HEK293 (cell line): Measurements from ENCODE around the gene TXNDC2.
"Not testable (repeated sequence)": the region's sequence is repeated elsewhere in the genome, so short reads cannot be mapped to it uniquely, and the experiment has no call there.

Experiments used
- CTCF ChIA-PET: fragments of 350-600 bp; formaldehyde crosslinking; extraction: SDS; loops from one replicate; lab custom pipeline; 2021; ENCODE audit warnings: antibody characterized with exemption; lab: Yijun Ruan, JAX
- POLR2A ChIA-PET: fragments of 300-600 bp; formaldehyde crosslinking; extraction: SDS; loops from one replicate; lab custom pipeline; 2020; ENCODE audit warnings: antibody characterized with exemption, inconsistent platforms; lab: Yijun Ruan, JAX
- H3K27ac ChIP-seq: fragments of 200-500 bp; sonication (Bioruptor generic); 2 replicates; pipeline ENCODE4 v1.5.1; 2014; ENCODE audit warnings: low read depth, low read length, control low read depth, inconsistent platforms; ENCODE audit errors: extremely low read depth
- H3K36me3 ChIP-seq, 2 experiments: fragments of 200-500 bp in 1 of 2; sonication (Bioruptor generic) in 1 of 2; 1 replicate in 1 of 2; 2 replicates in 1 of 2; pipeline ENCODE4 v1.5.1; 2014 to 2017; ENCODE audit warnings: inconsistent platforms in 2 of 2, low read length in 2 of 2; ENCODE audit not compliant: control insufficient read depth in 2 of 2, insufficient read depth in 1 of 2
- H3K4me1 ChIP-seq: fragments of 200-500 bp; sonication (Bioruptor generic); 2 replicates; pipeline ENCODE4 v1.5.1; 2014; ENCODE audit warnings: mild to moderate bottlenecking, low read length, inconsistent platforms; ENCODE audit not compliant: control insufficient read depth, insufficient read depth
- H3K4me3 ChIP-seq: 2 replicates; pipeline ENCODE4 v1.5.1; 2011; ENCODE audit warnings: low read depth, mild to moderate bottlenecking, control low read depth, low read length, moderate library complexity
- H3K9me3 ChIP-seq: fragments of 200-500 bp; sonication (Bioruptor generic); 2 replicates; pipeline ENCODE4 v1.5.1; 2014; ENCODE audit warnings: low read depth, low read length, inconsistent platforms; ENCODE audit not compliant: control insufficient read depth, insufficient read depth
- GLIS1 ChIP-seq: fragments of 450-650 bp; formaldehyde crosslinking; IDR thresholded peaks from 2 replicates; pipeline ENCODE4 v1.5.1; 2016; ENCODE audit warnings: missing biosample characterization, missing genetic modification characterization
- HOXD13 ChIP-seq: sonication (generic); formaldehyde crosslinking; IDR thresholded peaks from 2 replicates; pipeline ENCODE4 v1.8.0; 2022; ENCODE audit warnings: missing genetic modification reagents, borderline replicate concordance
- RBAK ChIP-seq: fragments of 450-650 bp; formaldehyde crosslinking; IDR thresholded peaks from 2 replicates; pipeline ENCODE4 v1.5.1; 2016; ENCODE audit warnings: missing biosample characterization, missing genetic modification characterization
- ZNF174 ChIP-seq: fragments of 450-650 bp; formaldehyde crosslinking; IDR thresholded peaks from 2 replicates; pipeline ENCODE4 v1.5.0; 2017; ENCODE audit warnings: missing biosample characterization, mild to moderate bottlenecking, missing genetic modification characterization
- ZNF302 ChIP-seq: fragments of 450-650 bp; formaldehyde crosslinking; IDR thresholded peaks from 2 replicates; pipeline ENCODE4 v1.5.1; 2016; ENCODE audit warnings: missing biosample characterization, missing genetic modification characterization, low read depth
- ZNF311 ChIP-seq: fragments of 450-650 bp; formaldehyde crosslinking; IDR thresholded peaks from 2 replicates; pipeline ENCODE4 v1.5.1; 2017; ENCODE audit warnings: missing biosample characterization, missing genetic modification characterization, borderline replicate concordance
- ZNF624 ChIP-seq: fragments of 450-650 bp; formaldehyde crosslinking; IDR thresholded peaks from 2 replicates; pipeline ENCODE4 v1.5.1; 2017; ENCODE audit warnings: missing biosample characterization, missing genetic modification characterization
- TF ChIP-seq, protein P1 (sequence below): fragments of 450-650 bp; formaldehyde crosslinking; IDR thresholded peaks from 2 replicates; pipeline ENCODE4 v1.5.1; 2016; ENCODE audit warnings: missing biosample characterization, missing genetic modification characterization
- TF ChIP-seq, protein P2 (sequence below): fragments of 450-650 bp; formaldehyde crosslinking; IDR thresholded peaks from 2 replicates; pipeline ENCODE4 v1.5.1; 2017; ENCODE audit warnings: missing biosample characterization, missing genetic modification characterization

The TXNDC2 gene

GRCh38 chr18:9897787-9898291 is 12.1 kb downstream of the TXNDC2 start:
- H3K36me3 ChIP-seq, H3K9me3 ChIP-seq, H3K4me3 ChIP-seq, POLR2A ChIA-PET, H3K4me1 ChIP-seq, H3K27ac ChIP-seq: not testable (repeated sequence)
- CTCF ChIA-PET, result interaction anchor here (0.8 to 1.3 kb wide), 2 partner anchors 10 to 11 kb away, joined by 3 read pairs; no protein-coding TSS in a partner anchor

DNA sequence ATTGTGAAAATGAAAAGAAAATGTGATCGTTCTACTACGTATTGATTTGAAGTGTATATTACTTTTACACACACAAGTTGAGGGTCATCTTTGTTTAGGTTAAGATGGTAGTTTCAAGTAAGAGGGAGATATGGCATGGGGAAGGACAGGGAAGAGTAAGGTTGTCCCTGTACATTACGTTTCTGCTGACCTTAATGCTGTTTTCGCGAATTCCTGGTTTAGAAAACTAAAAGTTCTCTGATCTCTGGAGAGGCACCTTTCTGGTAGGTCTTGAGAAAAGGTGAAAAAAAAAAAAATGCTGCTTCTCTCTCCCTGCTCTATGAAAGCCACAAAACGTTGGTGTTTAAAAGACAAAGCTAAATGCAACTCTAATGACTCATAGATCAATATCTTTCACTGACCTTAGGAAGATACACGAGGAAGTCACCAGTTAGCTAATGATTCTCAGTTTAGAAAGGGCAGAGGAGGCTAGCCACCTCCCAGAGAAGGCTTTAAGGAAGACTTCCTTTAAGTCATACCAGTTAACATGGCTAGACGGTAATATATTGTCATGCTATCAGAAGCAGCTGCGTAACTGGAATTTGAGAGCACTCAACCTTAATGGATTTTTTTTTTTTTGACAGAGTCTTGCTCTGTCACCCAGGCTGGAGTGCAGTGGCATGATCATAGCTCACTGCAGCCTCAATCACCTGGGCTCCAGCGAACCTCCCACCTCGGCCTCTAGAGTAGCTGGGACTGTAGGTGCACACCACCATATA is 13.2 kb downstream of the TXNDC2 start:
- H3K4me3 ChIP-seq, result no peak overlapping the region
- H3K27ac ChIP-seq, result no peak overlapping the region
- no peaks in the 10 kb centered on the region for H3K4me1 ChIP-seq
- TF ChIP-seq RBAK (tag by site-specific recombination), result no peak
- TF ChIP-seq ZNF174 (tag by site-specific recombination), result no peak
- no peak for TF ChIP-seq ZNF302 (tag by site-specific recombination)
- TF ChIP-seq ZNF624 (tag by site-specific recombination), result no peak
- H3K9me3 ChIP-seq, result no peaks in the 10 kb centered on the region
- ChIA-PET POLR2A (interaction anchor here (0.7 to 1.3 kb wide), 2 partner anchors 15 to 30 kb away, joined by 4 to 16 read pairs; partner anchors contain the start of gene VAPA), CTCF (interaction anchor here (0.7 to 1.3 kb wide), 5 partner anchors 9 to 1321 kb away, joined by 3 to 5 read pairs (median 3); no protein-coding TSS in a partner anchor)
- no peaks in the 10 kb centered on the region; a peak in 1 of 3 replicates for H3K36me3 ChIP-seq

- CTCF ChIA-PET, result interaction anchor here (0.7 to 1.1 kb wide), 4 partner anchors 9 to 1321 kb away, joined by 3 to 5 read pairs (median 3); no protein-coding TSS in a partner anchor
- H3K4me3 ChIP-seq, result not testable (repeated sequence)
Observed at GRCh38 chr18:9899550-9899930, 13.8 kb downstream of the TXNDC2 start.

GRCh38 chr18:9900699-9901098 is 14.9 kb downstream of the TXNDC2 start:
- H3K9me3 ChIP-seq, result no peaks in the 10 kb centered on the region
- CTCF ChIA-PET, result interaction anchor here (1.0 kb wide), 1 partner anchor 11 kb away, joined by 3 read pairs; no protein-coding TSS in a partner anchor
- TF ChIP-seq GLIS1 (tag by site-specific recombination), result no peak
- TF ChIP-seq, protein P1, sequence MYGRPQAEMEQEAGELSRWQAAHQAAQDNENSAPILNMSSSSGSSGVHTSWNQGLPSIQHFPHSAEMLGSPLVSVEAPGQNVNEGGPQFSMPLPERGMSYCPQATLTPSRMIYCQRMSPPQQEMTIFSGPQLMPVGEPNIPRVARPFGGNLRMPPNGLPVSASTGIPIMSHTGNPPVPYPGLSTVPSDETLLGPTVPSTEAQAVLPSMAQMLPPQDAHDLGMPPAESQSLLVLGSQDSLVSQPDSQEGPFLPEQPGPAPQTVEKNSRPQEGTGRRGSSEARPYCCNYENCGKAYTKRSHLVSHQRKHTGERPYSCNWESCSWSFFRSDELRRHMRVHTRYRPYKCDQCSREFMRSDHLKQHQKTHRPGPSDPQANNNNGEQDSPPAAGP (tag by site-specific recombination), result no peak
- no peak for TF ChIP-seq HOXD13 (CRISPR knock-in tag)
- TF ChIP-seq, protein P2, sequence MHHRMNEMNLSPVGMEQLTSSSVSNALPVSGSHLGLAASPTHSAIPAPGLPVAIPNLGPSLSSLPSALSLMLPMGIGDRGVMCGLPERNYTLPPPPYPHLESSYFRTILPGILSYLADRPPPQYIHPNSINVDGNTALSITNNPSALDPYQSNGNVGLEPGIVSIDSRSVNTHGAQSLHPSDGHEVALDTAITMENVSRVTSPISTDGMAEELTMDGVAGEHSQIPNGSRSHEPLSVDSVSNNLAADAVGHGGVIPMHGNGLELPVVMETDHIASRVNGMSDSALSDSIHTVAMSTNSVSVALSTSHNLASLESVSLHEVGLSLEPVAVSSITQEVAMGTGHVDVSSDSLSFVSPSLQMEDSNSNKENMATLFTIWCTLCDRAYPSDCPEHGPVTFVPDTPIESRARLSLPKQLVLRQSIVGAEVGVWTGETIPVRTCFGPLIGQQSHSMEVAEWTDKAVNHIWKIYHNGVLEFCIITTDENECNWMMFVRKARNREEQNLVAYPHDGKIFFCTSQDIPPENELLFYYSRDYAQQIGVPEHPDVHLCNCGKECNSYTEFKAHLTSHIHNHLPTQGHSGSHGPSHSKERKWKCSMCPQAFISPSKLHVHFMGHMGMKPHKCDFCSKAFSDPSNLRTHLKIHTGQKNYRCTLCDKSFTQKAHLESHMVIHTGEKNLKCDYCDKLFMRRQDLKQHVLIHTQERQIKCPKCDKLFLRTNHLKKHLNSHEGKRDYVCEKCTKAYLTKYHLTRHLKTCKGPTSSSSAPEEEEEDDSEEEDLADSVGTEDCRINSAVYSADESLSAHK (tag by site-specific recombination), result no peak
- no peak for TF ChIP-seq ZNF311 (tag by site-specific recombination)
- TF ChIP-seq, all 188 proteins: peak for 0
- POLR2A ChIA-PET, result no interaction called here
- Histone ChIP-seq H3K4me3 (no peak overlapping the region), H3K36me3 (no peaks in the 10 kb centered on the region), H3K4me1 (no peaks in the 10 kb centered on the region), H3K27ac (no peak overlapping the region)

More at GRCh38 chr18:9899550-9899930, 13.8 kb downstream of the TXNDC2 start:
- POLR2A ChIA-PET, result interaction anchor here (0.7 to 1.3 kb wide), 2 partner anchors 14 to 31 kb away, joined by 4 to 16 read pairs; partner anchors contain the start of gene VAPA
- not testable (repeated sequence) for H3K9me3 ChIP-seq, H3K4me1 ChIP-seq, H3K36me3 ChIP-seq, H3K27ac ChIP-seq
